H9 (cell line): ENCODE measurements around the gene OMP. TPM values are rescaled to one million over a fixed set of nuclear protein-coding genes. Genes with fewer than 3 reads are reported as not detected.
A peak's percentile ranks its signal among the peaks of the same experiment; 100 is the strongest.

Source experiments
- DNase-seq: peaks from one replicate; pipeline ENCODE4 v3.0.0-alpha.2; 2017
- H2AFZ ChIP-seq: one replicate; pipeline ENCODE4 v1.6.1; 2013; ENCODE audit warnings: mild to moderate bottlenecking, low read length, control low read depth, moderate library complexity
- H2AK5ac ChIP-seq: 2 replicates; pipeline ENCODE4 v1.6.1; 2013; ENCODE audit warnings: low read length, control low read depth, mixed read lengths; ENCODE audit not compliant: insufficient read length
- H2BK120ac ChIP-seq: one replicate; pipeline ENCODE4 v1.6.1; 2013; ENCODE audit warnings: low read depth, mild to moderate bottlenecking, low read length, control low read depth, inconsistent platforms; ENCODE audit not compliant: poor library complexity, severe bottlenecking
- H2BK12ac ChIP-seq: 2 replicates; pipeline ENCODE4 v1.6.1; 2013; ENCODE audit warnings: low read length, control low read depth, mixed read lengths, low read depth; ENCODE audit not compliant: insufficient read length
- H2BK15ac ChIP-seq: 2 replicates; pipeline ENCODE4 v1.6.1; 2013; ENCODE audit warnings: low read depth, low read length, control low read depth
- H2BK20ac ChIP-seq: one replicate; pipeline ENCODE4 v1.6.1; 2013; ENCODE audit warnings: low read depth, mild to moderate bottlenecking, low read length, control low read depth, inconsistent platforms; ENCODE audit not compliant: poor library complexity, severe bottlenecking
- H2BK5ac ChIP-seq: 2 replicates; pipeline ENCODE4 v1.6.1; 2013; ENCODE audit warnings: low read length, control low read depth, mixed read lengths; ENCODE audit not compliant: insufficient read length
- H3K14ac ChIP-seq: 2 replicates; pipeline ENCODE4 v1.6.1; 2013; ENCODE audit warnings: low read length, control low read depth; ENCODE audit not compliant: insufficient read depth
- H3K18ac ChIP-seq: 2 replicates; pipeline ENCODE4 v1.6.1; 2013; ENCODE audit warnings: low read depth, mild to moderate bottlenecking, mixed read lengths, low read length, control low read depth; ENCODE audit not compliant: insufficient read length
- H3K23ac ChIP-seq: 2 replicates; pipeline ENCODE4 v1.6.1; 2013; ENCODE audit warnings: low read length, control low read depth, mixed read lengths, low read depth; ENCODE audit not compliant: insufficient read length
- H3K23me2 ChIP-seq: 2 replicates; pipeline ENCODE4 v1.6.1; 2013; ENCODE audit warnings: low read depth, mild to moderate bottlenecking, mixed read lengths, low read length, control low read depth; ENCODE audit not compliant: insufficient read length, poor library complexity, severe bottlenecking
- H3K27ac ChIP-seq: 2 replicates; pipeline ENCODE4 v1.5.1; 2013; ENCODE audit warnings: low read length, control low read depth, mixed read lengths, low read depth; ENCODE audit not compliant: insufficient read length
- H3K27me3 ChIP-seq: 2 replicates; pipeline ENCODE4 v1.6.1; 2013; ENCODE audit warnings: low read length, control low read depth, inconsistent platforms; ENCODE audit not compliant: insufficient read depth
- H3K4ac ChIP-seq: 2 replicates; pipeline ENCODE4 v1.6.1; 2013; ENCODE audit warnings: low read depth, mild to moderate bottlenecking, control low read depth, inconsistent platforms, low read length, moderate library complexity
- H3K4me1 ChIP-seq: 2 replicates; pipeline ENCODE4 v1.6.1; 2013; ENCODE audit warnings: low read length, control low read depth, inconsistent platforms; ENCODE audit not compliant: insufficient read depth
- H3K4me2 ChIP-seq: 2 replicates; pipeline ENCODE4 v1.6.1; 2013; ENCODE audit warnings: low read length, control low read depth, mixed read lengths; ENCODE audit not compliant: insufficient read length, insufficient read depth
- H3K56ac ChIP-seq: 2 replicates; pipeline ENCODE4 v1.6.1; 2013; ENCODE audit warnings: low read depth, mild to moderate bottlenecking, mixed read lengths, low read length, control low read depth; ENCODE audit not compliant: insufficient read length
- H3K79me1 ChIP-seq: 2 replicates; pipeline ENCODE4 v1.6.1; 2013; ENCODE audit warnings: low read depth, mild to moderate bottlenecking, moderate library complexity, low read length, control low read depth, inconsistent platforms; ENCODE audit not compliant: insufficient read depth, poor library complexity, severe bottlenecking
- H3K79me2 ChIP-seq: 2 replicates; pipeline ENCODE4 v1.6.1; 2013; ENCODE audit warnings: low read length, control low read depth, inconsistent platforms; ENCODE audit not compliant: insufficient read depth
- H3K9ac ChIP-seq: 2 replicates; pipeline ENCODE4 v1.6.1; 2013; ENCODE audit warnings: low read length, control low read depth, mixed read lengths; ENCODE audit not compliant: insufficient read length; ENCODE audit errors: extremely low read depth
- H3K9me3 ChIP-seq: one replicate; pipeline ENCODE4 v1.6.1; 2013; ENCODE audit warnings: low read depth, low read length, inconsistent platforms; ENCODE audit not compliant: control insufficient read depth
- H3T11ph ChIP-seq: one replicate; pipeline ENCODE4 v1.6.1; 2013; ENCODE audit warnings: mild to moderate bottlenecking, low read length, control low read depth, inconsistent platforms
- H4K20me1 ChIP-seq: one replicate; pipeline ENCODE4 v1.6.1; 2013; ENCODE audit not compliant: control insufficient read depth, insufficient read length, insufficient read depth
- H4K5ac ChIP-seq: 2 replicates; pipeline ENCODE4 v1.6.1; 2013; ENCODE audit warnings: low read depth, mild to moderate bottlenecking, mixed read lengths, low read length, control low read depth; ENCODE audit not compliant: insufficient read length
- H4K8ac ChIP-seq: replicated peaks from 2 replicates; pipeline ENCODE4 v1.6.1; 2013; ENCODE audit warnings: low read length, control low read depth, mixed read lengths, low read depth; ENCODE audit not compliant: insufficient read length
- H4K91ac ChIP-seq: 2 replicates; pipeline ENCODE4 v1.6.1; 2013; ENCODE audit warnings: low read depth, mild to moderate bottlenecking, moderate library complexity, mixed read lengths, low read length, control low read depth; ENCODE audit not compliant: insufficient read length
- H3K27ac Mint-ChIP-seq, 3 experiments: 2 replicates in 2 of 3; 3 replicates in 1 of 3; pipeline ENCODE4 v1.8.0; 2020 to 2021; ENCODE audit warnings: mixed read lengths in 3 of 3, mild to moderate bottlenecking in 1 of 3, moderate library complexity in 1 of 3
- H3K27me3 Mint-ChIP-seq: 2 replicates; pipeline ENCODE4 v1.8.0; 2021; ENCODE audit warnings: low read depth, mild to moderate bottlenecking, moderate library complexity, mixed read lengths
- H3K36me3 Mint-ChIP-seq, 3 experiments: 2 replicates in 2 of 3; 3 replicates in 1 of 3; pipeline ENCODE4 v1.8.0; 2020 to 2021; ENCODE audit warnings: low read depth in 3 of 3, mixed read lengths in 3 of 3; ENCODE audit not compliant: insufficient read depth in 1 of 3
- H3K4me1 Mint-ChIP-seq, 2 experiments: 2 replicates each; pipeline ENCODE4 v1.8.0; 2020; ENCODE audit warnings: mixed read lengths in 2 of 2
- H3K4me3 Mint-ChIP-seq, 2 experiments: 2 replicates in 1 of 2; 3 replicates in 1 of 2; pipeline ENCODE4 v1.8.0; 2020 to 2021; ENCODE audit warnings: mild to moderate bottlenecking in 2 of 2, mixed read lengths in 2 of 2, moderate library complexity in 1 of 2
- H3K9me3 Mint-ChIP-seq, 2 experiments: 2 replicates in 1 of 2; 3 replicates in 1 of 2; pipeline ENCODE4 v1.8.0; 2020; ENCODE audit warnings: mild to moderate bottlenecking in 2 of 2, mixed read lengths in 2 of 2, moderate library complexity in 1 of 2
- WGBS: extraction: QIAGEN DNeasy Blood & Tissue Kit; methylation state at CpG from one replicate; pipeline ENCODE4 v1.1.7; 2013; ENCODE audit warnings: missing lambda C conversion rate, low lambda C conversion rate, mixed read lengths; ENCODE audit not compliant: insufficient read length; ENCODE audit errors: extremely low coverage; 5-methylcytosine and 5-hydroxymethylcytosine counted together
- total RNA-seq: library from RNA; stranded (reverse); gene quantifications from 2 replicates; pipeline ENCODE4 v1.2.1, GENCODE V29; 2021
- TF ChIP-seq, protein P1 (sequence below): fragments of 200-600 bp; sonication (generic); conservative IDR thresholded peaks from 3 replicates; pipeline ENCODE4 v1.8.0; 2021; ENCODE audit warnings: antibody characterized with exemption, mild to moderate bottlenecking

OMP gene
- total RNA-seq, 1 experiment from 2014 or later, result not detected

DNA sequence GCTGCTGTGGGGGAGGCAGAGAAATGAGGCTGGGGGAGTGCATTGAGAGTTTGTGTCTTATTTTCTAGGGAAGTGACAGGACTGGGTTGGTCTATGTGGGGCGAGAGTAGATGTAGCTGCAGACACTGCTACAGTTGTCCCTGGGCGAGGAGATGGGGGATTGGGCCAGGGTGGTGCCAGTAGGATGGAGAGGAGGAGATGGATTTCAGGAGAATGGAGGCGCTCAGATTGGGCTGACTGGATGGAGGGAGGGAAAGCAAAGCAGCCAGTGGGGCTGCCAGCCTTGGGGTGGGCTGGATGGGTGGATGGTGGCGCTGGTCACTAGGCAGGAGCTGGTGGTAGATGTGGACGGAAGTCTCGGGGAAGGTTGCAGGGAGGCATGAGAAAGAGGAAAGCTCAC, 9.3 kb downstream of the OMP start:
- Mint-ChIP-seq H3K27me3 (no peaks in the 10 kb centered on the region; the same call in 1 of the 2 replicates), H3K9me3 (no peaks in the 10 kb centered on the region), H3K4me1 (peaks cover 5 to 8% of the 10 kb centered on the region in 2 experiments), H3K36me3 (no peaks in the 10 kb centered on the region; a peak in 1 of 7 replicates), H3K27ac (peak overlapping the region in 1 of 3 experiments; percentile 32; a peak in 3 of 7 replicates), H3K4me3 (no peak overlapping the region)
- Histone ChIP-seq H3K79me1 (no peaks in the 10 kb centered on the region), H3T11ph (no peak overlapping the region), H4K8ac (no peak overlapping the region), H2BK120ac (no peak overlapping the region), H3K9me3 (no peaks in the 10 kb centered on the region), H2BK5ac (no peak overlapping the region), H3K27me3 (no peaks in the 10 kb centered on the region), H4K91ac (no peak overlapping the region), H3K9ac (no peak overlapping the region), H3K27ac (no peak overlapping the region), H2AFZ (no peak overlapping the region), H2BK12ac (no peak overlapping the region), H3K23ac (no peak overlapping the region), H3K18ac (no peak overlapping the region), H2BK15ac (no peak overlapping the region), H3K23me2 (no peaks in the 10 kb centered on the region), H3K79me2 (no peaks in the 10 kb centered on the region), H3K4me1 (no peaks in the 10 kb centered on the region), H4K5ac (no peak overlapping the region), H3K14ac (no peak overlapping the region), H3K4ac (no peak overlapping the region), H2AK5ac (no peak overlapping the region), H3K4me2 (no peak overlapping the region), H2BK20ac (no peak overlapping the region), H4K20me1 (no peaks in the 10 kb centered on the region), H3K56ac (no peak overlapping the region)
- TF ChIP-seq, protein P1, sequence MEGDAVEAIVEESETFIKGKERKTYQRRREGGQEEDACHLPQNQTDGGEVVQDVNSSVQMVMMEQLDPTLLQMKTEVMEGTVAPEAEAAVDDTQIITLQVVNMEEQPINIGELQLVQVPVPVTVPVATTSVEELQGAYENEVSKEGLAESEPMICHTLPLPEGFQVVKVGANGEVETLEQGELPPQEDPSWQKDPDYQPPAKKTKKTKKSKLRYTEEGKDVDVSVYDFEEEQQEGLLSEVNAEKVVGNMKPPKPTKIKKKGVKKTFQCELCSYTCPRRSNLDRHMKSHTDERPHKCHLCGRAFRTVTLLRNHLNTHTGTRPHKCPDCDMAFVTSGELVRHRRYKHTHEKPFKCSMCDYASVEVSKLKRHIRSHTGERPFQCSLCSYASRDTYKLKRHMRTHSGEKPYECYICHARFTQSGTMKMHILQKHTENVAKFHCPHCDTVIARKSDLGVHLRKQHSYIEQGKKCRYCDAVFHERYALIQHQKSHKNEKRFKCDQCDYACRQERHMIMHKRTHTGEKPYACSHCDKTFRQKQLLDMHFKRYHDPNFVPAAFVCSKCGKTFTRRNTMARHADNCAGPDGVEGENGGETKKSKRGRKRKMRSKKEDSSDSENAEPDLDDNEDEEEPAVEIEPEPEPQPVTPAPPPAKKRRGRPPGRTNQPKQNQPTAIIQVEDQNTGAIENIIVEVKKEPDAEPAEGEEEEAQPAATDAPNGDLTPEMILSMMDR, result no peak
- no CpG with 5 or more reads among the region's 6 CpGs for WGBS
- no peak for DNase-seq
